Small intestine (tissue), 7 donors: ENCODE results near the gene AXL. TPM values are rescaled to one million over a fixed set of nuclear protein-coding genes. Genes with fewer than 3 reads are reported as not detected.
"Not testable (repeated sequence)": the region's sequence is repeated elsewhere in the genome, so short reads cannot be mapped to it uniquely, and the experiment has no call there.

Experiments
- DNase-seq, 2 donors: peaks; one replicate each; pipeline versions ENCODE4 v3.0.0 to v3.0.0-alpha.2; 2013
- FAIRE-seq: peaks from 2 replicates; lab custom pipeline; 2012; peaks lifted over from hg19 to GRCh38; lab: Jason Lieb, UNC
- H3K27ac ChIP-seq, 3 donors: one replicate each; pipeline ENCODE4 v1.5.1; 2013; ENCODE audit warnings: low read length in 2 of 3, mild to moderate bottlenecking in 2 of 3, control low read depth in 1 of 3, inconsistent platforms in 1 of 3, low read depth in 1 of 3, moderate library complexity in 1 of 3
- H3K27me3 ChIP-seq, 3 donors: one replicate each; pipeline ENCODE4 v1.6.1; 2013; ENCODE audit warnings: low read length in 3 of 3, inconsistent platforms in 1 of 3; ENCODE audit not compliant: control insufficient read depth in 3 of 3, insufficient read depth in 3 of 3
- H3K36me3 ChIP-seq, 3 donors: one replicate each; pipeline ENCODE4 v1.6.1; 2013; ENCODE audit warnings: low read length in 3 of 3, inconsistent platforms in 1 of 3, low read depth in 1 of 3, mild to moderate bottlenecking in 1 of 3, moderate library complexity in 1 of 3; ENCODE audit not compliant: control insufficient read depth in 3 of 3, insufficient read depth in 2 of 3
- H3K4me1 ChIP-seq, 3 donors: one replicate each; pipeline ENCODE4 v1.6.1; 2013; ENCODE audit warnings: low read length in 2 of 3, inconsistent platforms in 1 of 3, low read depth in 1 of 3, mild to moderate bottlenecking in 1 of 3, moderate library complexity in 1 of 3; ENCODE audit not compliant: control insufficient read depth in 3 of 3, insufficient read depth in 2 of 3
- H3K4me3 ChIP-seq, 3 donors: one replicate each; pipeline ENCODE4 v1.5.1; 2013; ENCODE audit warnings: low read length in 3 of 3, control low read depth in 1 of 3, inconsistent platforms in 1 of 3, low read depth in 1 of 3, mild to moderate bottlenecking in 1 of 3, moderate library complexity in 1 of 3
- H3K9me3 ChIP-seq, 2 donors: one replicate each; pipeline ENCODE4 v1.6.1; 2013; ENCODE audit warnings: low read depth in 1 of 2, low read length in 1 of 2; ENCODE audit not compliant: control insufficient read depth in 2 of 2, insufficient read depth in 1 of 2
- WGBS, 3 donors: extraction: QIAGEN DNeasy Blood & Tissue Kit; methylation state at CpG; one replicate each; pipeline ENCODE4 v1.1.7; 2013; 5-methylcytosine and 5-hydroxymethylcytosine counted together
- polyA plus RNA-seq, 4 donors: library from polyadenylated mRNA; stranded (reverse) in 3 of 4; unstranded in 1 of 4; fragments of 200-250 nt in 3 of 4; fragments of 120-200 nt in 1 of 4; gene quantifications; one replicate each; pipeline versions ENCODE4 v1.2.1 to v1.2.3, GENCODE V29; 2013
- donor health status: healthy with polysubstance abuse.
- donor health status: control.
- donor health status: control.
- donor health status: Bipolar disorder and iron deficiency.
- donor health status: healthy.

AXL gene
- polyA plus RNA-seq, 4 donors: 0.67 to 13.4 (median 7.1) TPM

- DNase-seq (peak; percentile 89 to 94), FAIRE-seq (no peak)
- Histone ChIP-seq H3K4me1 (peaks cover 0 to 16% (median 0%) of the 10 kb centered on the region in 3 donors), H3K9me3 (no peaks in the 10 kb centered on the region), H3K27ac (peak overlapping the region; percentile 51 to 87 (median 84)), H3K27me3 (no peaks in the 10 kb centered on the region), H3K4me3 (peak overlapping the region in 2 of 3 donors; percentile 49 to 52), H3K36me3 (peaks cover 0 to 16% (median 0%) of the 10 kb centered on the region in 3 donors)
- 1 to 4% (median 4%) methylated on average over 44 to 67 of the region's 67 CpGs for WGBS, 3 donors
Observed at GRCh38 chr19:41226053-41226873, 7.2 kb downstream of the AXL start.

GRCh38 chr19:41226874-41227390 lies 7.9 kb downstream of the AXL start:
- DNase-seq (no peak), FAIRE-seq (no peak)
- WGBS, 3 donors: 33 to 52% (median 38%) methylated on average over 9 of the region's 9 CpGs
- peaks cover 0 to 11% (median 0%) of the 10 kb centered on the region in 3 donors for H3K36me3 ChIP-seq
- no peaks in the 10 kb centered on the region for H3K9me3 ChIP-seq
- peak overlapping the region in 2 of 3 donors; percentile 49 to 52 for H3K4me3 ChIP-seq
- H3K27ac ChIP-seq: peak overlapping the region; percentile 51 to 87 (median 84)
- H3K4me1 ChIP-seq: peaks cover 0 to 16% (median 0%) of the 10 kb centered on the region in 3 donors
- H3K27me3 ChIP-seq: no peaks in the 10 kb centered on the region

- Histone ChIP-seq H3K27ac (no peak overlapping the region), H3K27me3 (no peaks in the 10 kb centered on the region), H3K4me1 (peaks cover 0 to 16% (median 0%) of the 10 kb centered on the region in 3 donors), H3K4me3 (no peak overlapping the region), H3K36me3 (peaks cover 0 to 10% (median 0%) of the 10 kb centered on the region in 3 donors), H3K9me3 (no peaks in the 10 kb centered on the region)
- no peak for DNase-seq
- 80 to 92% (median 81%) methylated on average over 3 of the region's 3 CpGs for WGBS, 3 donors
- no peak for FAIRE-seq
Observed at GRCh38 chr19:41228486-41228885, 9.5 kb downstream of the AXL start.

- not testable (repeated sequence) for H3K9me3 ChIP-seq, DNase-seq, H3K4me3 ChIP-seq, H3K27ac ChIP-seq, H3K27me3 ChIP-seq, FAIRE-seq
- Histone ChIP-seq H3K36me3 (peaks cover 0 to 10% (median 0%) of the 10 kb centered on the region in 3 donors), H3K4me1 (peaks cover 0 to 16% (median 0%) of the 10 kb centered on the region in 3 donors)
- 81 to 90% (median 88%) methylated on average over 5 of the region's 5 CpGs for WGBS, 3 donors
Observed at GRCh38 chr19:41229338-41229737, 10.3 kb downstream of the AXL start.

GRCh38 chr19:41230067-41230857 lies 11.2 kb downstream of the AXL start:
- DNase-seq (no peak), FAIRE-seq (no peak)
- 89 to 100% (median 97%) methylated on average over 3 of the region's 3 CpGs for WGBS, 3 donors
- Histone ChIP-seq H3K27me3 (no peaks in the 10 kb centered on the region), H3K4me3 (no peak overlapping the region), H3K4me1 (peaks cover 0 to 16% (median 0%) of the 10 kb centered on the region in 3 donors), H3K27ac (no peak overlapping the region), H3K36me3 (peaks cover 0 to 13% (median 0%) of the 10 kb centered on the region in 3 donors), H3K9me3 (no peaks in the 10 kb centered on the region)

GRCh38 chr19:41232686-41233085 lies 13.7 kb downstream of the AXL start:
- Histone ChIP-seq H3K4me3 (no peak overlapping the region), H3K4me1 (peaks cover 0 to under 1% (median 0%) of the 10 kb centered on the region in 3 donors), H3K36me3 (peaks cover 0 to 13% (median 0%) of the 10 kb centered on the region in 3 donors), H3K27ac (no peak overlapping the region), H3K9me3 (no peaks in the 10 kb centered on the region), H3K27me3 (no peaks in the 10 kb centered on the region)
- FAIRE-seq: no peak
- DNase-seq: no peak
- 88 to 98% (median 93%) methylated on average over 8 of the region's 8 CpGs for WGBS, 3 donors

GRCh38 chr19:41233748-41234240 lies 14.8 kb downstream of the AXL start:
- Histone ChIP-seq H3K4me1 (no peaks in the 10 kb centered on the region), H3K27me3 (no peaks in the 10 kb centered on the region), H3K36me3 (peaks cover 0 to 18% (median 0%) of the 10 kb centered on the region in 3 donors), H3K9me3 (no peaks in the 10 kb centered on the region), H3K4me3 (no peak overlapping the region), H3K27ac (no peak overlapping the region)
- DNase-seq (no peak), FAIRE-seq (no peak)
- WGBS, 3 donors: 64 to 74% (median 70%) methylated on average over 4 of the region's 4 CpGs
